HG03575 (cell line): ENCODE data around the gene F13A1.
"Not testable (repeated sequence)": the region's sequence is repeated elsewhere in the genome, so short reads cannot be mapped to it uniquely, and the experiment has no call there.

ENCODE experiments used
- ATAC-seq: cut with Tn5 transposase; IDR thresholded peaks from one replicate; pipeline ENCODE4 v1.9.1; 2021; ENCODE audit not compliant: unreplicated experiment, insufficient number of reproducible peaks, low FRiP score; ENCODE audit errors: extremely low read depth

The F13A1 gene

GRCh38 chr6:6323352-6323751 is 2.9 kb upstream of the F13A1 start:
- ATAC-seq, result no peak

- ATAC-seq, result no peak
Observed at GRCh38 chr6:6320901-6321300, 439 bp upstream of the F13A1 start.

- ATAC-seq, result no peak
Observed at GRCh38 chr6:6317825-6318733, 2.4 kb downstream of the F13A1 start.

- ATAC-seq, result no peak
Observed at GRCh38 chr6:6317386-6317785, 3.1 kb downstream of the F13A1 start.

GRCh38 chr6:6315660-6316059 is 4.8 kb downstream of the F13A1 start:
- no peak for ATAC-seq

GRCh38 chr6:6314596-6314995 is 5.9 kb downstream of the F13A1 start:
- ATAC-seq, result no peak

- no peak for ATAC-seq
Observed at GRCh38 chr6:6312901-6313441, 7.5 kb downstream of the F13A1 start.

- ATAC-seq, result no peak
Observed at GRCh38 chr6:6305575-6305974, 14.9 kb downstream of the F13A1 start.

GRCh38 chr6:6300383-6300782 is 20.1 kb downstream of the F13A1 start:
- ATAC-seq, result not testable (repeated sequence)

GRCh38 chr6:6293317-6293716 is 27.1 kb downstream of the F13A1 start:
- ATAC-seq, result no peak

GRCh38 chr6:6287415-6287814 is 33.0 kb downstream of the F13A1 start:
- ATAC-seq, result no peak

GRCh38 chr6:6285679-6286078 is 34.8 kb downstream of the F13A1 start:
- ATAC-seq, result no peak

- no peak for ATAC-seq
Observed at GRCh38 chr6:6284221-6284966, 36.1 kb downstream of the F13A1 start.

- no peak for ATAC-seq
Observed at GRCh38 chr6:6283746-6284145, 36.7 kb downstream of the F13A1 start.

- no peak for ATAC-seq
Observed at GRCh38 chr6:6282716-6283115, 37.7 kb downstream of the F13A1 start.

- ATAC-seq, result no peak
Observed at GRCh38 chr6:6277413-6277812, 43.0 kb downstream of the F13A1 start.

- ATAC-seq, result no peak
Observed at GRCh38 chr6:6270948-6271535, 49.4 kb downstream of the F13A1 start.

GRCh38 chr6:6260196-6260722 is 60.2 kb downstream of the F13A1 start:
- ATAC-seq, result no peak

- no peak for ATAC-seq
Observed at GRCh38 chr6:6256886-6257285, 63.6 kb downstream of the F13A1 start.
